HG03457 (cell line): ENCODE data around the gene KRT39.
"Not testable (repeated sequence)": the region's sequence is repeated elsewhere in the genome, so short reads cannot be mapped to it uniquely, and the experiment has no call there.

Source experiments
- ATAC-seq: cut with Tn5 transposase; IDR thresholded peaks from one replicate; pipeline ENCODE4 v1.9.1; 2021; ENCODE audit warnings: moderate number of reproducible peaks; ENCODE audit not compliant: unreplicated experiment

Gene KRT39

GRCh38 chr17:40944531-40944930 is 22.2 kb downstream of the KRT39 start:
- no peak for ATAC-seq

DNA sequence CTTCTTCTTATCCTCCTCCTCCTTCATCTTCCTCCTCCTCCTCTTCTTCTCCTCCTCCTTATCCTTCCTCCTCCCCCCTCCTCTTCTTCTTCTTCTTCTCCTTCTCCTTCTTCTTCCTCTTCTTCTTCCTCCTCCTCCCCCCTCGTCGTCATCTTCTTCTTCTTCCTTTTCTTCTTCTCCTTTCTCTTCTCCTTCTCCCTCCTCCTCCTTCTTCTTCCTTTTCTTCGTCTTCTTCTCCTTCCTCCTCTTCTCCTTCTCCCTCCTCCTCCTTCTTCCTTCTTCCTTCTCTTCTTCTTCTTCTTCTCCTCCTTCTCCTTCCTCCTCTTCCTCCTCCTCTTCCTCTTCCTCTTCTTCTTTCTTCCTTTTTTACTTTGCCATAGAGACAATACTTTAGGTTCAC is 24.2 kb downstream of the KRT39 start:
- no peak for ATAC-seq

DNA sequence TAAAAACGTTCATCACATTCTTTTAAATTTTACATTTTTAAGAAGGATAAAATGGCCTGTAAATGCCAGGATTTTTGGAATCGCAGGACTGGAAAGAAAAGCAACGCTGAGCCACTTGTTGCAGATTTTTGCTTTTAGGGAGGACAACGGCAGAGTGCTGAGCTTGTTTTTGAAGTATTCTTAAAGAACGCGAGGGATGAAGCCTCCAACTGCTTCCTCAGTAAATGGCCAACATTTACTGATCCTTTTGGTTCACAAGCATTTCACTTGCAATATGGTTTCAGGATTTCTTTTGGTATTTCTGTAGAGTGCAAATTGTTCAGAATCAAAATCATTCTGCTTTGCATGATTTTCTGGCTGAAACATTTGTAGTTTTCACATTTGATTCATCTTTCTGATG is 26.5 kb downstream of the KRT39 start:
- no peak for ATAC-seq

GRCh38 chr17:40938981-40939380 is 27.8 kb downstream of the KRT39 start:
- ATAC-seq = no peak

DNA sequence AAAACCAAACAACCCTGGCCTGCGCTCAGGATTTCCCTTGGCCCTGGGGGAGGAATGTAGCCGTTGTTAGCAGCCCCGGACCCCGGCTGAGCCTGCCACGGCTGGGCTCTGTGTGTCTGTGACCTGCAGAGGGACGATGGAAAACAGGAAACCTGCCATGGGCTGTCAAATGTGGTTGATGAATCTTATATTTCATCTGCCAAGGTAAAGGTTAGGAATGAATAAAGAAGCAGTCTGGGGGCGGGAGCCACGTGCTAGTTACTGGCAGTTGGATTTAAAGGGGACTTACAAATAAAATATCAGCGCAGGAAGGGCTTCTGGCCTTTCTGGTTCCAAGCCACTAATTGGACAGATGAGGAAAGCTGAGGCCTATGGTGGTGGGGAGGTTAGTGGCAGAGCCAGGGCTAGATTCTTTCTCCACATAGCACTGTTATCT is 29.3 kb downstream of the KRT39 start, which contains the start of gene KRT23:
Gene KRT23 (minus strand): TSS at position 263 of the 436 bp plus-strand sequence. CDS start 1,043 bp downstream, outside the sequence.
- no peak for ATAC-seq

- ATAC-seq = no peak
These were observed 29.8 kb downstream of the KRT39 start for GRCh38 chr17:40936976-40937375.

DNA sequence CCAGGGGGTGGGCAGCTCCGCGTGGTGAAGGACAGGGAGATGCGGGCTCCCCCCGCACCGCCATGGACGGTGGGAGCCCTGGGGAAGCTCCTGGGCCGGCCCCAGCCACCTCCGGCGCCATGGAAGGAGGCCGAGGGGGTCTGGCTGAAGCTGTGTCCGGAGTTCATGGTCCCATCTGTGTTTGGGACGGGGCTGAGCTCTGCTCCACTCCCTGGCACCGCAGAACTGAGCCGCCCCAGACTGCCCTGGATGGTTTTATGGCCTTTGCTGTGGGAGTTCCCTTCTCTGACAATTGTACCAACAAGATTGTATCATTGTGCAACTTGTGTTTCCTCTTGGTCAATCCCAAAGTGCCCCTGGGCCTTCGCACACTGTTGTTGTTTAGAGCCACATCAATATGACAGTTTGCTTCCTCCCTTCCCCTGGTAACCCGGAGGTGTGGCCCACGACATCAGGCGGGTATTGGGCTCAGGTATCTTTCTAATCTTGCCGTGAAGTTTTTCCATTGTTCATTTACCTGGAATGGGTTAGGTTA is 30.2 kb downstream of the KRT39 start:
- no peak for ATAC-seq

GRCh38 chr17:40935624-40936023 is 31.1 kb downstream of the KRT39 start:
- no peak for ATAC-seq

DNA sequence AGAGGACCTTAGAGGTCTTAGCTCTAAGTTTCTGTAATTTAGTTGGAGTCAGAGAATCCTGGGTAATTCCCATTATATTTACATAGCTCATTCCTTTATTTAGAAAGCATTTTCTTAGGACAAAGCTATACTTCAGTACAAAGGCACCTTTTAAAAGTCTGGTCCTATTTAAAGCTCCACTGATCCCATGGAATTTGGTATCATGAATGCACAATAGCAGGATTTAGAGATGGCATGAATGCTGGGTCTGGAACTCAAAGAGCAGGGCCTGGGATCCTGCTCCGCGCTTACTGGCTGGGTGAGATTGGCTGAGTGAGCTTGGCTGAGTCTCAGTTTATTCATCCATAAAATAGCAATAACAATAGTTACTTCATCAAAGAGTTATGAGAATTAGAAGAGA is 34.1 kb downstream of the KRT39 start:
- no peak for ATAC-seq

GRCh38 chr17:40931311-40931710 is 35.4 kb downstream of the KRT39 start:
- no peak for ATAC-seq

DNA sequence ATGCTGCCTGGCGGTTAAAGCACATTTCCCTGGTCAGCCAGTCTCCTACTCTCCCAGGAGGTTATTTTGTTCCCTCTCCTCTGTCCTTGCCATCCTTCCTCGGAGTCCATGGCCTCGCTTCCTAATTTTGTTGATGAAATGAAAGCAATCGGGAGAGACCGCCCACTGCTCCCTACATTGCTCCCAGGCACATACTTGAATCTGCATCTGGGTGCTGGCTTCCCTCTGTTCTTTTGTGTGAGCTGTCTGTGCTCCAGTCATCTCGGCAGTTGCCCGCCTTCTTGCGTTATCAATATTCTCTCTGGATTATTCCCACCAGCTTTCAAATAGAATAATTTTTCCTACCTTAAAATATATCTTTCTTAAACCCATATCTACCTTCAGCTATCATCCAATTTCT is 40.4 kb downstream of the KRT39 start:
- ATAC-seq = no peak

DNA sequence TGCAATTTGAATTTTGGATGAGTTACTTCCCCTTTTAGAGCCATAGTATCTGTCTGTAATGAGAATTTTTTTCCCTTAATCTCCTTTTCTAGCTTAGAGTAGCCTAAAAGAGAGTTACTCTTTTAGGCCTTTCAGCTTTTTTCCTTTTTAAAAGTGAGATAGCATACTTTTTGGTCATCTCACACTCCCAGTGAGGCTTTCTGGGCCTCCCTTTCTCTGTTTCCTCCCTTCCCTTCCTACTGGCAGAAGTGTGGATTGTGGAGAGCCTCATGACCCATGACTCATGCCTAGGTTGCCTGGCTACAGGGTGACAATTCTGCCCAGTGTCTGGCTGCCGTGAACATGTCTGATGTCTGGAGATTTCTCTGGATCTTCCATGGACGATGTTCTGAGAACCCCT is 44.5 kb downstream of the KRT39 start:
- ATAC-seq = no peak

DNA sequence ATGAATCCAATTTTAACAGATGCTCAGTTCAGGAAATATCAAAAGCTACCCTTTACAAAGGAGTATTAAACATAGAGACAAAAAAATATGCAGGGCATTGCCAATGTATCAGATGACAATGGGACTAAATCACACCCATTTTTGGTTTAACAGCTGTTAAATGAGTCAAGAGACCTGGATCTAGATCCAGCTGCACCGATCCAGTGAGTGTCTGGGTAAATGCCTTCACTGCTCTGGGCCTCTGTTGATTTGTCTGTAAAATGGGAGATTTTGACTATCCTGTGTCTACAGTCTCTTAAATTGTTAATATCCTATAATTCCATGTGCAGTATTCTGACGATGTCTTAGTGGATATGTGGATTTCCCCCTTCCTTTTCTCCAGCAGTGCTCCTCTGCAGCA is 45.7 kb downstream of the KRT39 start:
- no peak for ATAC-seq

DNA sequence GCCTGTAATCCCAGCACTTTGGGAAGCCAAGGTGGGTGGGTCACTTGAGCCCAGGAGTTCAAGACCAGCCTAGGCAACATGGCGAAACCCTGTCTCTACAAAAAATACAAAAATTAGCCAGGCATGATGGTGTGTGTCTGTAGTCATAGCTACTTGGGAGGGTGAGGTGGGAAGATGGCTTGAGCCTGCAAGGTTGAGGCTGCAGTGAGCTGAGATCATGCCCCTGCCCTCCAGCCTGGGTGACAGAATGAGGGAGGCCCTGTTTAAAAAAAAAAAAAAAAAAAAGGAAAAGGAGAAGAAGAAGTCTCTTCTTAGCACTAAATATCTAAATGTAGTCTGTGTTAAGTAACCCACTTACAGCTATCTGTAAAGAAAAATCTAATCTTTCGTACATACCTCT is 49.6 kb downstream of the KRT39 start:
- ATAC-seq = not testable (repeated sequence)

GRCh38 chr17:40916366-40916765 is 50.4 kb downstream of the KRT39 start:
- ATAC-seq = no peak

- ATAC-seq = no peak
These were observed 51.0 kb downstream of the KRT39 start for GRCh38 chr17:40915721-40916256.

DNA sequence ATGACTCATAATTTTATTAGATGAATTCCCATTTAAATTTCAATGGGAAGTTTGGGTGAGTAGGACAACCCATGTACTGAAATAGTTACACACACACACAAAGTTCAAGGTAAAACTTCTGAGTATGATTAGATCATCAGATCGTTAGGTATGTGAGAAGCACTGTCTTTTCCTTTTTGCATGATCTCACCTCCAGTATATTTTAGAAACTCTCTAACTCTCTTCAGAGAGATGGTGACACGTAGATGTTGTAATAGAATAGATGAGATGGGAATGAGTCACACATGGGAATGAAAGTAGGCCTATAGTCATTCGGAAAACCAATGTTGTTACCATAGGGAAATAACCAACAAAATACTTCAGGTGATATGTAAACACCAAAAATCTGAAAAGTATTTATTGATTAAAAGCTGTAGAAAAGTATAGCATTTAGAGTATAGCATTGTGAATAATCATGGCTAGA is 51.5 kb downstream of the KRT39 start:
- no peak for ATAC-seq

- ATAC-seq = no peak
These were observed 52.5 kb downstream of the KRT39 start for GRCh38 chr17:40914075-40914855.

DNA sequence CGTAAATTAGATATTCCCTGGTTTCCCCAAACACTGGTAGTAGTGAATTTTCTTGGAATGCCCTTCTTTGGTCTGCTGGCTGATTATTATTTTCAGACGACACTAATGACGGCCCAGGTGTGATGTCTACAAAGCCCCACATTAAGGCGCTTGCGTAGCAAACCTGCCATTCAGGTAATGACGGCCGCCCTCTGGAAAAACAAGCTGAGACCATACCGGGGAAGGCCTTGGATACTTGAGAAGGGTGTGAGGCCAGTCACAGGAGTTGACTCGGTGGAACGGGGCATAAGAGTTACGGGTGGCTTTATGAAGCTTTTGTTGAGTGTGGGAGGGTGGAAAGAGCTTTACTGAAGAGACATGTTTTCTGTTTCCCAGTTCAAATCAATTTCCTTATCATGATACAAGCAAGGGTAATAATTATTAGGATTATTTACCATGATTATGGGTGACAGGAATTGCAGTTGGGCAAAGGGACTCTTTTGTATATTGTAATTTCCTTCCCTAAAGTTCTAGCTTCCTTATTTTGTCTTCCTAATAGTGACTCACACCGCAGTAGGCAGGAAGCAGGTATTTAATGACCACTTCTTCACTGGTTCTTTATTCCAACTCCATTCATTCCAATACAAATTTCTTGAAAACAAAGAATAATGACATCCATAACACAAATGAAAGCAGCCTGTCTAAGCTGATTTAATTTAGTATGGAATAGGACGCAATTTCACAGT is 54.1 kb downstream of the KRT39 start:
- no peak for ATAC-seq

DNA sequence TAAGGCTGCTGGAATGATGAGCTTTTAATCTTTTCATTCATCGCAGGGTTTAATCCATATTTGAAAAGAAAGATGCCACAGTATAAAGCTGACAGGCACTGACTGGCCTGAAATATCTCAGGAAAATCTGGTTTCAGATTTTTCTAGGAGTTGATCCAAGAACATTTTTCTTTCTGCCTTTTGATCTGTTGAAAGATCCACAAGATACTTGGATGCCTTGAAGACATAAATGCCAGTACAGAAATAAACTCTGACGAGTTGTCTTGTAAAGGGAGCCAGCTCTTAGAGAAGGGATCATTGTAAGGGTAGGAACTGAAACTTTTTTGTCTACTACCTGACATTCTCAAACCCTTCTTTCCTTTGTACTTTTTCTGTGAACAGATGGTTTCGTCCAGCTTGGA is 56.3 kb downstream of the KRT39 start:
- no peak for ATAC-seq

GRCh38 chr17:40909755-40910154 is 57.0 kb downstream of the KRT39 start:
- ATAC-seq = no peak

DNA sequence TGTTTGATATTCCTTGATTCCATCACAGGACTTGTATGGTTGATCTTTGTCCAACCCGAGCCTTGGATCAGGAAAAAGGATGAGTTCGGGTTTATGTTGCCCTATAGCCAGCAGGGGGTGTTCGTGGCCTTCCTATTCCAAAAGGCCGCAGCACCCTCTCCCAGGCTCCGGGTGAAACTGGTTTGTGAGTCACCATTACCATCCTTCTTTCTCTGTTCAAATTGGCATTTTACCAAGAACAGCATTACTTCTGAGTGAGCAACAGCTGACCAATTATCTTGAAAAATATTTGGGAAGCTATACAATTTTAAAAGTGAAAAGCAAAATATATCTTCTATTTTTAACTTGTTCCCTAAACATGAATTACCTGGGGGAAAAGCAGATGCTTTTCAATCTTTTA is 57.4 kb downstream of the KRT39 start:
- no peak for ATAC-seq
